Middle frontal gyrus (tissue), 1 donor: Measurements from ENCODE around the gene CD300E.

Experiments used
- DNase-seq: peaks from one replicate; pipeline ENCODE4 v3.0.0-alpha.2; 2015; ENCODE audit warnings: low spot score; ENCODE audit errors: extremely low spot score

CD300E gene

GRCh38 chr17:74567397-74567796 lies 56.1 kb downstream of the CD300E start, which contains the start of gene CD300H:
TSS of gene CD300H (minus strand) at chr17:74567509.
- no peak for DNase-seq

- DNase-seq = no peak
Observed at GRCh38 chr17:74566132-74566753, 57.3 kb downstream of the CD300E start.

DNA sequence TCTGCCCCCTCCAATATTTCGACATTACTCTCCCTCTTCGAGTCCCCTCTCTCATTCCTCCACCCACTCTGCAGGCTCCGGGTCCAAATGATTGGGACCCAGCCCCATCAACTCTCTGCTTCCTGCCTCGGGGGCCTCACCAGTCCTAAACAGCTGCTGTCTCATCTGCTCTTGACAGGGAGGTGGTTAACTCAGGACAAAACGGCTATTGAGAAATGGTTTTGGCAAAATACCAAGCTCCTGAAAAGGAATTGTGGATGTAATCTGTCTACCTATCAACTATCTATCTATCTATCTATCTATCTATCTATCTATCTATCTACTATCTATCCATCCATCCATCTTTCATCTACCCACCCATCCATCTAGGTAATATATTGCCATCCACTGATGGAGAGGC lies 58.4 kb downstream of the CD300E start:
- no peak for DNase-seq

GRCh38 chr17:74563358-74563757 lies 60.2 kb downstream of the CD300E start:
- DNase-seq = no peak

- DNase-seq = no peak
Observed at GRCh38 chr17:74561586-74561985, 62.0 kb downstream of the CD300E start.
